Fibroblast of lung (primary cell): Measurements from ENCODE around the gene WDR11. TPM values are rescaled to one million over a fixed set of nuclear protein-coding genes. Genes with fewer than 3 reads are reported as not detected.

Experiments
- DNase-seq, 2 donors: peaks; one replicate each; pipeline versions ENCODE4 v3.0.0 to v3.0.0-alpha.2; 2010; ENCODE audit warnings: low read depth in 2 of 2
- H2AFZ ChIP-seq: 2 replicates; pipeline ENCODE4 v1.5.1; 2012; ENCODE audit warnings: low read length, control low read depth, inconsistent platforms
- H3K27ac ChIP-seq: 2 replicates; pipeline ENCODE4 v1.5.1; 2011; ENCODE audit warnings: low read length, control low read depth; ENCODE audit not compliant: insufficient read depth
- H3K27me3 ChIP-seq: 2 replicates; pipeline ENCODE4 v1.5.1; 2011; ENCODE audit warnings: mild to moderate bottlenecking, low read length; ENCODE audit not compliant: control insufficient read depth, insufficient read depth
- H3K36me3 ChIP-seq: 2 replicates; pipeline ENCODE4 v1.5.1; 2011; ENCODE audit warnings: low read length; ENCODE audit not compliant: control insufficient read depth, insufficient read depth
- H3K4me1 ChIP-seq: 2 replicates; pipeline ENCODE4 v1.5.1; 2011; ENCODE audit warnings: low read length; ENCODE audit not compliant: control insufficient read depth, insufficient read depth; ENCODE audit errors: extremely low read depth
- H3K4me2 ChIP-seq: 2 replicates; pipeline ENCODE4 v1.5.1; 2011; ENCODE audit warnings: low read length, control low read depth; ENCODE audit not compliant: insufficient read depth; ENCODE audit errors: extremely low read depth
- H3K4me3 ChIP-seq, 4 experiments: fragments of 200-600 bp in 1 of 4; sonication (generic) in 1 of 4; replicated peaks in 1 of 4; 2 replicates each; pipeline ENCODE4 v1.5.1; 2011 to 2016; ENCODE audit warnings: low read length in 4 of 4, low read depth in 3 of 4, mild to moderate bottlenecking in 3 of 4, control low read depth in 2 of 4, inconsistent platforms in 1 of 4, mixed read lengths in 1 of 4; ENCODE audit not compliant: insufficient read depth in 1 of 4; ENCODE audit errors: control extremely low read depth in 1 of 4
- H3K79me2 ChIP-seq: 2 replicates; pipeline ENCODE4 v1.5.1; 2012; ENCODE audit warnings: mild to moderate bottlenecking, low read length, inconsistent platforms; ENCODE audit not compliant: control insufficient read depth, insufficient read depth
- H3K9ac ChIP-seq: 2 replicates; pipeline ENCODE4 v1.5.1; 2011; ENCODE audit warnings: mild to moderate bottlenecking, low read length, control low read depth; ENCODE audit not compliant: insufficient read depth
- H3K9me3 ChIP-seq: 2 replicates; pipeline ENCODE4 v1.5.1; 2012; ENCODE audit warnings: low read depth, low read length; ENCODE audit not compliant: control insufficient read depth, insufficient read depth
- H4K20me1 ChIP-seq: 2 replicates; pipeline ENCODE4 v1.5.1; 2011; ENCODE audit warnings: low read length; ENCODE audit not compliant: control insufficient read depth, insufficient read depth; ENCODE audit errors: extremely low read depth
- CTCF ChIP-seq, 2 donors: IDR thresholded peaks in 1 of 2; conservative IDR thresholded peaks in 1 of 2; 1 replicate in 1 of 2; 2 replicates in 1 of 2; pipeline ENCODE4 v1.5.1; 2011 to 2012; ENCODE audit warnings: low read length in 2 of 2, control low read depth in 1 of 2, inconsistent platforms in 1 of 2, low read depth in 1 of 2, mild to moderate bottlenecking in 1 of 2
- EZH2 ChIP-seq: IDR thresholded peaks from 2 replicates; pipeline ENCODE4 v1.5.1; 2012; ENCODE audit warnings: low read length, control low read depth, mild to moderate bottlenecking; ENCODE audit errors: missing control alignments
- polyA plus RNA-seq, 2 donors: library from polyadenylated mRNA; depleted of rRNA in 1 of 2; stranded (reverse) in 1 of 2; unstranded in 1 of 2; fragments of >200 nt; gene quantifications; 2 replicates each; pipeline ENCODE4 v1.2.1, GENCODE V29; 2011 to 2012; ENCODE audit warnings: missing spikeins in 1 of 2
- total RNA-seq: library from RNA; depleted of rRNA; stranded (reverse); fragments of >200 nt; gene quantifications from 2 replicates; pipeline ENCODE4 v1.2.1, GENCODE V29; 2014

WDR11 gene
- total and polyA plus RNA-seq, 2 donors (not counting 1 experiment from before 2014, with no cell fraction given) = 61.4 to 89.5 TPM

GRCh38 chr10:120825878-120826769 lies 25.0 kb upstream of the WDR11 start:
- H3K9ac ChIP-seq = no peak overlapping the region
- H3K79me2 ChIP-seq = no peaks in the 10 kb centered on the region
- H3K36me3 ChIP-seq = no peaks in the 10 kb centered on the region
- no peaks in the 10 kb centered on the region for H4K20me1 ChIP-seq
- no peaks in the 10 kb centered on the region for H3K4me1 ChIP-seq
- H3K4me3 ChIP-seq = no peak overlapping the region
- no peak overlapping the region for H3K27ac ChIP-seq
- H3K9me3 ChIP-seq = no peaks in the 10 kb centered on the region
- no peak overlapping the region for H2AFZ ChIP-seq
- H3K27me3 ChIP-seq = no peaks in the 10 kb centered on the region
- H3K4me2 ChIP-seq = no peak overlapping the region
- no peak for TF ChIP-seq CTCF (conservative IDR thresholded peaks at IDR 0.05 in 1 of 2, IDR thresholded peaks at IDR 0.05 in 1 of 2; ENCODE audit: low read depth in 1 of 2, low read length in 2 of 2)
- no peak for TF ChIP-seq EZH2
- DNase-seq = no peak

GRCh38 chr10:120827251-120827875 lies 23.8 kb upstream of the WDR11 start:
- Histone ChIP-seq H3K9me3 (no peaks in the 10 kb centered on the region), H3K79me2 (no peaks in the 10 kb centered on the region), H3K4me2 (no peak overlapping the region), H3K4me1 (no peaks in the 10 kb centered on the region), H4K20me1 (no peaks in the 10 kb centered on the region), H3K9ac (no peak overlapping the region), H2AFZ (no peak overlapping the region), H3K27me3 (no peaks in the 10 kb centered on the region), H3K27ac (no peak overlapping the region), H3K36me3 (no peaks in the 10 kb centered on the region), H3K4me3 (no peak overlapping the region)
- no peak for TF ChIP-seq EZH2
- TF ChIP-seq CTCF (conservative IDR thresholded peaks at IDR 0.05 in 1 of 2, IDR thresholded peaks at IDR 0.05 in 1 of 2; ENCODE audit: low read depth in 1 of 2, low read length in 2 of 2) = no peak
- DNase-seq = no peak

- DNase-seq = no peak
Measured at GRCh38 chr10:120828763-120829319, 22.3 kb upstream of the WDR11 start.

More at GRCh38 chr10:120828763-120829319, 22.3 kb upstream of the WDR11 start:
- Histone ChIP-seq H3K36me3 (no peaks in the 10 kb centered on the region), H4K20me1 (no peaks in the 10 kb centered on the region), H3K9me3 (no peaks in the 10 kb centered on the region), H3K4me1 (no peaks in the 10 kb centered on the region), H3K4me3 (no peak overlapping the region), H3K27ac (no peak overlapping the region), H3K4me2 (no peak overlapping the region), H3K27me3 (no peaks in the 10 kb centered on the region), H2AFZ (no peak overlapping the region), H3K9ac (no peak overlapping the region), H3K79me2 (no peaks in the 10 kb centered on the region)
- TF ChIP-seq CTCF (conservative IDR thresholded peaks at IDR 0.05 in 1 of 2, IDR thresholded peaks at IDR 0.05 in 1 of 2; ENCODE audit: low read depth in 1 of 2, low read length in 2 of 2) (no peak), EZH2 (no peak)
